Epidermal melanocyte (primary cell): ENCODE results near the gene OR6K6.

ENCODE experiments used
- DNase-seq: peaks from one replicate; pipeline ENCODE4 v3.0.0; 2011; ENCODE audit warnings: low spot score; ENCODE audit not compliant: insufficient read length

The OR6K6 gene

GRCh38 chr1:158801396-158801795 lies 46.9 kb downstream of the OR6K6 start:
- DNase-seq: no peak

- DNase-seq: no peak
Measured at GRCh38 chr1:158803678-158804077, 49.2 kb downstream of the OR6K6 start.
